GM18508 (cell line): Measurements from ENCODE around the gene OR2G6.
"Not testable (repeated sequence)": the region's sequence is repeated elsewhere in the genome, so short reads cannot be mapped to it uniquely, and the experiment has no call there.

Experiments used
- ATAC-seq: cut with Tn5 transposase; IDR thresholded peaks from one replicate; pipeline ENCODE4 v1.9.1; 2021; ENCODE audit warnings: moderate number of reproducible peaks; ENCODE audit not compliant: insufficient read depth, unreplicated experiment

The OR2G6 gene

GRCh38 chr1:248507773-248508172, at the start of gene OR2G6:
OR2G6 (plus strand) TSS chr1:248508073; CDS start chr1:248521647, 13,574 bp downstream.
- not testable (repeated sequence) for ATAC-seq

GRCh38 chr1:248459117-248459516, 48.8 kb upstream of the OR2G6 start:
- ATAC-seq = not testable (repeated sequence)

GRCh38 chr1:248471154-248471553, 36.7 kb upstream of the OR2G6 start:
- ATAC-seq = no peak

- not testable (repeated sequence) for ATAC-seq
Measured at GRCh38 chr1:248472111-248472510, 35.8 kb upstream of the OR2G6 start.

GRCh38 chr1:248473051-248473450, 34.8 kb upstream of the OR2G6 start, which contains the start of gene OR2T3:
OR2T3 (plus strand) TSS chr1:248473351; CDS start chr1:248473351, 0 bp downstream.
- ATAC-seq = not testable (repeated sequence)

- peak; percentile 75 for ATAC-seq
Measured at GRCh38 chr1:248475660-248476059, 32.2 kb upstream of the OR2G6 start.

GRCh38 chr1:248481686-248482579, 25.9 kb upstream of the OR2G6 start:
- peak; percentile 79 for ATAC-seq

- not testable (repeated sequence) for ATAC-seq
Measured at GRCh38 chr1:248488289-248488688, 19.6 kb upstream of the OR2G6 start, which contains the start of gene OR2T5. OR2T5 (plus strand) TSS chr1:248488589; CDS start chr1:248488589, 0 bp downstream.

GRCh38 chr1:248496661-248497060, 11.2 kb upstream of the OR2G6 start:
- ATAC-seq = not testable (repeated sequence)

- not testable (repeated sequence) for ATAC-seq
Measured at GRCh38 chr1:248500305-248501035, 7.4 kb upstream of the OR2G6 start.

- ATAC-seq = not testable (repeated sequence)
Measured at GRCh38 chr1:248510217-248510616, 2.3 kb downstream of the OR2G6 start.

- no peak for ATAC-seq
Measured at GRCh38 chr1:248521856-248522255, 14.0 kb downstream of the OR2G6 start.

- ATAC-seq = not testable (repeated sequence)
Measured at GRCh38 chr1:248537449-248537848, 29.6 kb downstream of the OR2G6 start.

- ATAC-seq = not testable (repeated sequence)
Measured at GRCh38 chr1:248547383-248547782, 39.5 kb downstream of the OR2G6 start.

GRCh38 chr1:248551027-248551426, 43.2 kb downstream of the OR2G6 start:
- not testable (repeated sequence) for ATAC-seq

GRCh38 chr1:248562672-248563071, 54.8 kb downstream of the OR2G6 start, which contains the start of gene OR2T29:
OR2T29 (minus strand) TSS chr1:248562772; CDS start chr1:248559491, 3,281 bp downstream.
- not testable (repeated sequence) for ATAC-seq

- not testable (repeated sequence) for ATAC-seq
Measured at GRCh38 chr1:248565530-248566373, 57.9 kb downstream of the OR2G6 start.

GRCh38 chr1:248569049-248569448, 61.2 kb downstream of the OR2G6 start:
- ATAC-seq = not testable (repeated sequence)

- ATAC-seq = not testable (repeated sequence)
Measured at GRCh38 chr1:248570811-248571210, 62.9 kb downstream of the OR2G6 start.

- ATAC-seq = peak; percentile 87
Measured at GRCh38 chr1:248572049-248572448, 64.2 kb downstream of the OR2G6 start.
